Retinal pigment epithelial cell (primary cell): ENCODE data around the gene GMDS.

ENCODE experiments used
- DNase-seq: peaks from one replicate; pipeline ENCODE4 v3.0.0-alpha.2; 2010; ENCODE audit warnings: low read depth
- H3K4me3 ChIP-seq: 2 replicates; pipeline ENCODE4 v1.5.1; 2011; ENCODE audit warnings: mild to moderate bottlenecking, low read length, control low read depth, moderate library complexity
- TF ChIP-seq, protein P1 (sequence below): conservative IDR thresholded peaks from 2 replicates; pipeline ENCODE4 v1.5.1; 2011; ENCODE audit warnings: low read depth, low read length, control low read depth, inconsistent platforms

GMDS gene

GRCh38 chr6:1834646-1835516, 410.5 kb downstream of the GMDS start:
- TF ChIP-seq, protein P1, sequence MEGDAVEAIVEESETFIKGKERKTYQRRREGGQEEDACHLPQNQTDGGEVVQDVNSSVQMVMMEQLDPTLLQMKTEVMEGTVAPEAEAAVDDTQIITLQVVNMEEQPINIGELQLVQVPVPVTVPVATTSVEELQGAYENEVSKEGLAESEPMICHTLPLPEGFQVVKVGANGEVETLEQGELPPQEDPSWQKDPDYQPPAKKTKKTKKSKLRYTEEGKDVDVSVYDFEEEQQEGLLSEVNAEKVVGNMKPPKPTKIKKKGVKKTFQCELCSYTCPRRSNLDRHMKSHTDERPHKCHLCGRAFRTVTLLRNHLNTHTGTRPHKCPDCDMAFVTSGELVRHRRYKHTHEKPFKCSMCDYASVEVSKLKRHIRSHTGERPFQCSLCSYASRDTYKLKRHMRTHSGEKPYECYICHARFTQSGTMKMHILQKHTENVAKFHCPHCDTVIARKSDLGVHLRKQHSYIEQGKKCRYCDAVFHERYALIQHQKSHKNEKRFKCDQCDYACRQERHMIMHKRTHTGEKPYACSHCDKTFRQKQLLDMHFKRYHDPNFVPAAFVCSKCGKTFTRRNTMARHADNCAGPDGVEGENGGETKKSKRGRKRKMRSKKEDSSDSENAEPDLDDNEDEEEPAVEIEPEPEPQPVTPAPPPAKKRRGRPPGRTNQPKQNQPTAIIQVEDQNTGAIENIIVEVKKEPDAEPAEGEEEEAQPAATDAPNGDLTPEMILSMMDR = no peak
- no peak for DNase-seq
- H3K4me3 ChIP-seq = no peak overlapping the region

DNA sequence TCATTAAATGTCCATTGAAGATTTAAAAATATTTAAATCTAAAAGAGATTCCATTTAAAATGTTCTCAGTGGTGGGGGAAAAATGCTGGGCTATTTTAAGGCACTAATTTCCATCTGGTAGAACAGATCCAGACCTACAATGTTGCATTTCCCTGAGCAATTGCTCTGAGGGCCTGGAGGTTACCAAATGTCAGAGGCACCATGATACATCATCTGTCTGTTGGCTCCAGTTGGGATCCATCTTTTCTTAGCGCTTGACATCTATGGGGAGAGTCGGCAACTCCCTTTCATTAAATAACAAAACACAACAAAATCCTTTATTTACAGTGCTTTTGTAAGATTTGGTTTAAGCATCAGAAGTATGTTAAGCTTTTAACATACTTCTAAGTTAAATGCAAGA, 411.2 kb downstream of the GMDS start:
- no peak overlapping the region for H3K4me3 ChIP-seq
- no peak for DNase-seq
- TF ChIP-seq, protein P1 = no peak

DNA sequence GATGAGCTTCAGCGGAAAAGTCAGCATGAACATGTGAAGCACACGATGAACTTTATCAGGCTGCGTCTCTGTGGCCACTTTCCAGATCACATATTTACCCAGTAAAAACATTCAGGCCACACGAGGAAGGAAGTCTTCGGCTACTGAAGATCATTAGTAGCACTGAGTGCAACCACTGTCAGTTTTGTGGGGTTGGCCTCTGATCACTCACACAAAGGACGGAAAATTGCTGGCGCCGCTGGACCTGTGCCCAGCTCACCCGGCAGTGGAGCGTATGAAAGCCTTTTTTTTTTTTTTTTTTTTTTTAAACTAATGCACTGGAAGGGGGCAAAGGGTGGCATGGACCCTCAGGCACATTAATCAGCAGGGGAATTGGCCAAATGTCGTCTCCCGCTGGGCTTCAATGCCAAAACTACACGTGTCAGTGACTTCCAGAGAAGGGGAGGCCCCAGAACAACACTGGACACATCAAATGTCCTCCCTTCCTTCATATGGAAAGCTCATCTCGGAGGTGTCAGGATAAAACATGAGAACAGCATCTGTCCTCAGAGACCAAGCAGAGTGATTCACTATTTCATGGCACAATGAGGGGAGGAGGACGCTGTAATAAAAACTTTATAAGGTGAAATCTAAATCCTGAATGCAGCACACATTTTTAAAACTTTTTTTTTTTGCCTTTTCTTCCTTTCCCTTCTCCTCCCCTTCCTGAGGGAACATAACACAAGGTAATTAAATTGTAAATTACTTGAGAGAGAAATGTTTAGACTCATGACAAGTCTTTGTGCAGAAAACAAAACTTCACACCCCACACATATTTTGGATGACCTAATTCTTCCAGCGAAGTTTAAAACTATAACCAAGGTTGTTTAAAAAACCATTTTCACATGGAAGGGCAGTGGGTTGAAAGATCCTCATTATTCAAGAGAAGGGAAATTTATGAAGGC, 412.3 kb downstream of the GMDS start:
- TF ChIP-seq, protein P1 = no peak
- no peak for DNase-seq
- H3K4me3 ChIP-seq = no peak overlapping the region

DNA sequence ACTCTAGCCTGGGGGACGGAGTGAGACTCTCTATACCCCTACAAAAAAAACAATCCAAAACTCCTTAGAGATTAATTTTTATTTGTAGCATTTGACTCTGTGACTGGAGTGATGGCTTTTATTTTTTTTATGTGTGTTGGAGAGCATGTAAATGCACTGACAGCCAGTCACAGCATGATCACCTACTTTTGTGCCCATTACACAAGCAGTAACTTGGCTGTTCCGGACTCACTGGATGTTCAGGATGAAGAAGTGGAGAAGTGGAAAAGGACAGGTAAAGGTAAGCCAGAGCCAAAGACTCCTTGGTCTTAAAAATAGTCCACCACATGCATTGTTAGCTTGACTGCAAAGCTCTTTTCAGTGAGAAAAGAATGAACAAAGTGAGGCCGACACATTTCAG, 413.0 kb downstream of the GMDS start:
- no peak overlapping the region for H3K4me3 ChIP-seq
- no peak for DNase-seq
- TF ChIP-seq, protein P1 = no peak

GRCh38 chr6:1827984-1828793, 417.2 kb downstream of the GMDS start:
- no peak for DNase-seq
- H3K4me3 ChIP-seq = no peak overlapping the region
- TF ChIP-seq, protein P1 = no peak

DNA sequence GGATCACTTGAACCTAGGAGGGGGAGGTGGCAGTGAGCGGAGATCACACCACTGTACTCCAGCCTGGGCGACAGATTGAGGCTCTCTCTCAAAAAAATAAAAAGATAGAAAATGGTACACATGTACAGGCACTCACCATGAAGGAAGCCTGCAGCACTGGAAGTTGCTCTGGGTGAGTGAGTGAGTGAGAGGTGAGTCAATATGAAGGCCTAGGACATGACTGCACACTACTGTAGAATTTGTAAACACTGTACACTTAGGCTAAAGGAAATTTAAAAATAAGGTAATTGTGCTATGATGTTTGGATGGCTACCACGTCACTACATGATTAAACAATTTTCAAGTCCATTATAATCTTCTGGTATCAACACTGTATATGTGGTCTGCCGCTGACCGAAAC, 419.5 kb downstream of the GMDS start:
- TF ChIP-seq, protein P1 = no peak

More for the DNA sequence above, 419.5 kb downstream of the GMDS start:
- H3K4me3 ChIP-seq = no peak overlapping the region
- no peak for DNase-seq
